ENCODE results near the gene CDC25C.
"Not testable (repeated sequence)": the region's sequence is repeated elsewhere in the genome, so short reads cannot be mapped to it uniquely, and the experiment has no call there.

Gene CDC25C

GRCh38 chr5:138272681-138273080 lies 58.9 kb downstream of the CDC25C start:
- H3K9me3 Mint-ChIP-seq: no peaks in the 10 kb centered on the region
- no peak overlapping the region for H3K27ac Mint-ChIP-seq
- no peak overlapping the region for H3K4me3 Mint-ChIP-seq
- H3K27me3 Mint-ChIP-seq: peaks cover 17% of the 10 kb centered on the region
- peaks cover 6% of the 10 kb centered on the region for H3K4me1 Mint-ChIP-seq
- H3K36me3 Mint-ChIP-seq: no peaks in the 10 kb centered on the region

GRCh38 chr5:138271281-138271680 lies 60.3 kb downstream of the CDC25C start:
- H3K9me3 Mint-ChIP-seq: no peaks in the 10 kb centered on the region
- H3K27me3 Mint-ChIP-seq: peaks cover 17% of the 10 kb centered on the region
- H3K27ac Mint-ChIP-seq: no peak overlapping the region
- H3K4me3 Mint-ChIP-seq: no peak overlapping the region
- no peaks in the 10 kb centered on the region for H3K36me3 Mint-ChIP-seq
- H3K4me1 Mint-ChIP-seq: peaks cover 6% of the 10 kb centered on the region

GRCh38 chr5:138264183-138264582 lies 67.4 kb downstream of the CDC25C start:
- no peaks in the 10 kb centered on the region for H3K9me3 Mint-ChIP-seq
- no peak overlapping the region for H3K27ac Mint-ChIP-seq
- H3K36me3 Mint-ChIP-seq: no peaks in the 10 kb centered on the region
- H3K4me3 Mint-ChIP-seq: no peak overlapping the region
- H3K27me3 Mint-ChIP-seq: peaks cover 3% of the 10 kb centered on the region
- H3K4me1 Mint-ChIP-seq: no peaks in the 10 kb centered on the region

GRCh38 chr5:138263581-138263980 lies 68.0 kb downstream of the CDC25C start:
- H3K27ac Mint-ChIP-seq: no peak overlapping the region
- H3K9me3 Mint-ChIP-seq: no peaks in the 10 kb centered on the region
- peaks cover 2% of the 10 kb centered on the region for H3K27me3 Mint-ChIP-seq

GRCh38 chr5:138258704-138259292 lies 72.8 kb downstream of the CDC25C start:
- no peaks in the 10 kb centered on the region for H3K4me1 Mint-ChIP-seq
- H3K27me3 Mint-ChIP-seq: no peaks in the 10 kb centered on the region
- H3K27ac Mint-ChIP-seq: no peak overlapping the region
- H3K4me3 Mint-ChIP-seq: no peak overlapping the region
- H3K36me3 Mint-ChIP-seq: no peaks in the 10 kb centered on the region
- H3K9me3 Mint-ChIP-seq: no peaks in the 10 kb centered on the region

More at GRCh38 chr5:138263581-138263980, 68.0 kb downstream of the CDC25C start:
- Mint-ChIP-seq H3K4me3 (no peak overlapping the region), H3K4me1 (no peaks in the 10 kb centered on the region), H3K36me3 (no peaks in the 10 kb centered on the region)

GRCh38 chr5:138257583-138257982 lies 74.0 kb downstream of the CDC25C start:
- H3K9me3 Mint-ChIP-seq: no peaks in the 10 kb centered on the region
- H3K4me1 Mint-ChIP-seq: no peaks in the 10 kb centered on the region
- H3K36me3 Mint-ChIP-seq: no peaks in the 10 kb centered on the region
- H3K27ac Mint-ChIP-seq: no peak overlapping the region
- no peaks in the 10 kb centered on the region for H3K27me3 Mint-ChIP-seq
- no peak overlapping the region for H3K4me3 Mint-ChIP-seq

- H3K27ac Mint-ChIP-seq: no peak overlapping the region
- no peaks in the 10 kb centered on the region for H3K4me1 Mint-ChIP-seq
- no peaks in the 10 kb centered on the region for H3K9me3 Mint-ChIP-seq
- no peak overlapping the region for H3K4me3 Mint-ChIP-seq
- no peaks in the 10 kb centered on the region for H3K36me3 Mint-ChIP-seq
- no peaks in the 10 kb centered on the region for H3K27me3 Mint-ChIP-seq
Observed at GRCh38 chr5:138252944-138253343, 78.7 kb downstream of the CDC25C start.

GRCh38 chr5:138247800-138248199 lies 83.8 kb downstream of the CDC25C start:
- H3K27ac Mint-ChIP-seq, H3K4me3 Mint-ChIP-seq, H3K9me3 Mint-ChIP-seq: not testable (repeated sequence)

GRCh38 chr5:138246822-138247221 lies 84.8 kb downstream of the CDC25C start:
- H3K27ac Mint-ChIP-seq: no peak overlapping the region
- no peaks in the 10 kb centered on the region for H3K9me3 Mint-ChIP-seq
- no peak overlapping the region for H3K4me3 Mint-ChIP-seq
- peaks cover 19% of the 10 kb centered on the region for H3K27me3 Mint-ChIP-seq
- H3K4me1 Mint-ChIP-seq: peaks cover 4% of the 10 kb centered on the region
- no peaks in the 10 kb centered on the region for H3K36me3 Mint-ChIP-seq

More at GRCh38 chr5:138247800-138248199, 83.8 kb downstream of the CDC25C start:
- H3K27me3 Mint-ChIP-seq: peaks cover 15% of the 10 kb centered on the region
- H3K4me1 Mint-ChIP-seq, H3K36me3 Mint-ChIP-seq: not testable (repeated sequence)

- peaks cover 19% of the 10 kb centered on the region for H3K27me3 Mint-ChIP-seq
- H3K27ac Mint-ChIP-seq: no peak overlapping the region
- peaks cover 6% of the 10 kb centered on the region for H3K4me1 Mint-ChIP-seq
- no peaks in the 10 kb centered on the region for H3K9me3 Mint-ChIP-seq
- H3K4me3 Mint-ChIP-seq: no peak overlapping the region
- H3K36me3 Mint-ChIP-seq: no peaks in the 10 kb centered on the region
Observed at GRCh38 chr5:138246334-138246733, 85.3 kb downstream of the CDC25C start.

- H3K4me1 Mint-ChIP-seq: peaks cover 12% of the 10 kb centered on the region
- no peak overlapping the region for H3K27ac Mint-ChIP-seq
- H3K9me3 Mint-ChIP-seq: no peaks in the 10 kb centered on the region
- peaks cover 25% of the 10 kb centered on the region for H3K27me3 Mint-ChIP-seq
- H3K36me3 Mint-ChIP-seq: no peaks in the 10 kb centered on the region
- H3K4me3 Mint-ChIP-seq: no peak overlapping the region
Observed at GRCh38 chr5:138245717-138246116, 85.9 kb downstream of the CDC25C start.

GRCh38 chr5:138243794-138244193 lies 87.8 kb downstream of the CDC25C start:
- Mint-ChIP-seq H3K4me1 (peaks cover 16% of the 10 kb centered on the region), H3K4me3 (no peak overlapping the region)

GRCh38 chr5:138241688-138242571 lies 89.7 kb downstream of the CDC25C start:
- peaks cover 16% of the 10 kb centered on the region for H3K4me1 Mint-ChIP-seq
- no peaks in the 10 kb centered on the region for H3K9me3 Mint-ChIP-seq
- H3K4me3 Mint-ChIP-seq: peak overlapping the region; percentile 62
- H3K36me3 Mint-ChIP-seq: no peaks in the 10 kb centered on the region
- no peak overlapping the region for H3K27ac Mint-ChIP-seq
- peaks cover 40% of the 10 kb centered on the region for H3K27me3 Mint-ChIP-seq

More at GRCh38 chr5:138243794-138244193, 87.8 kb downstream of the CDC25C start:
- Mint-ChIP-seq H3K36me3 (no peaks in the 10 kb centered on the region), H3K27me3 (peaks cover 37% of the 10 kb centered on the region), H3K27ac (no peak overlapping the region), H3K9me3 (no peaks in the 10 kb centered on the region)

- Mint-ChIP-seq H3K4me3 (peak overlapping the region; percentile 62), H3K9me3 (no peaks in the 10 kb centered on the region), H3K27me3 (peaks cover 40% of the 10 kb centered on the region), H3K27ac (no peak overlapping the region), H3K4me1 (peaks cover 16% of the 10 kb centered on the region), H3K36me3 (no peaks in the 10 kb centered on the region)
Observed at GRCh38 chr5:138240650-138241385, 90.8 kb downstream of the CDC25C start.

- H3K4me1 Mint-ChIP-seq: peaks cover 12% of the 10 kb centered on the region
- H3K9me3 Mint-ChIP-seq: no peaks in the 10 kb centered on the region
- no peaks in the 10 kb centered on the region for H3K36me3 Mint-ChIP-seq
- H3K27ac Mint-ChIP-seq: no peak overlapping the region
- H3K27me3 Mint-ChIP-seq: peaks cover 28% of the 10 kb centered on the region
- H3K4me3 Mint-ChIP-seq: no peak overlapping the region
Observed at GRCh38 chr5:138238034-138238433, 93.6 kb downstream of the CDC25C start.

Data from activated naive CD4-positive, alpha-beta T cell treated with anti-CD3 and anti-CD28 coated beads, Interleukin-2, amount 50 U/mL, for 24 hours (primary cell).